Measurements from ENCODE around the gene SLC47A2.

- TF ChIP-seq POLR2AphosphoS5 (IDR thresholded peaks at IDR 0.05; ENCODE audit: low read depth, low read length), result no peak
- TF ChIP-seq TAF1 (IDR thresholded peaks at IDR 0.05; ENCODE audit: borderline replicate concordance, insufficient read depth, low read length), result no peak
- TF ChIP-seq REST (IDR thresholded peaks at IDR 0.05; ENCODE audit: insufficient read depth in 1 of 2, low read depth in 2 of 2, low read length in 2 of 2), result no peak
- TF ChIP-seq SIN3A (IDR thresholded peaks at IDR 0.05; ENCODE audit: borderline replicate concordance, insufficient read depth, low read length), result no peak
- no peak for TF ChIP-seq FOXP2 (optimal IDR thresholded peaks at IDR 0.05; ENCODE audit: borderline replicate concordance, extremely low read depth, extremely low read length, insufficient read depth)
These were observed 74.0 kb downstream of the SLC47A2 start for GRCh38 chr17:19642373-19642893.

Measured in PFSK-1 (cell line).